Measurements from ENCODE around the gene MX2.
"Not testable (repeated sequence)": the region's sequence is repeated elsewhere in the genome, so short reads cannot be mapped to it uniquely, and the experiment has no call there.

Gene MX2

GRCh38 chr21:41361786-41362604, at the start of gene MX2:
Gene MX2 (plus strand): TSS chr21:41362027. CDS start chr21:41376907, 14,880 bp downstream.
- no peak for DNase-seq

- DNase-seq = not testable (repeated sequence)
These were observed 48.3 kb upstream of the MX2 start for GRCh38 chr21:41313285-41314164.

GRCh38 chr21:41315726-41316125, 46.1 kb upstream of the MX2 start:
- no peak for DNase-seq

GRCh38 chr21:41316200-41317062, 45.4 kb upstream of the MX2 start, which contains the start of gene FAM3B:
Gene FAM3B (plus strand): TSS chr21:41316801. CDS start chr21:41316880, 79 bp downstream.
- DNase-seq = peak; percentile 34

- DNase-seq = no peak
These were observed 44.8 kb upstream of the MX2 start for GRCh38 chr21:41317063-41317392.

- DNase-seq = peak; percentile 30
These were observed 44.4 kb upstream of the MX2 start for GRCh38 chr21:41317458-41317857.

- no peak for DNase-seq
These were observed 43.6 kb upstream of the MX2 start for GRCh38 chr21:41318218-41318617.

GRCh38 chr21:41319273-41319672, 42.6 kb upstream of the MX2 start:
- DNase-seq = no peak

GRCh38 chr21:41321211-41321907, 40.5 kb upstream of the MX2 start:
- no peak for DNase-seq

- no peak for DNase-seq
These were observed 39.8 kb upstream of the MX2 start for GRCh38 chr21:41321908-41322495.

- no peak for DNase-seq
These were observed 39.1 kb upstream of the MX2 start for GRCh38 chr21:41322496-41323382.

- DNase-seq = no peak
These were observed 36.5 kb upstream of the MX2 start for GRCh38 chr21:41325138-41325912.

- DNase-seq = no peak
These were observed 35.3 kb upstream of the MX2 start for GRCh38 chr21:41326414-41327080.

- no peak for DNase-seq
These were observed 34.1 kb upstream of the MX2 start for GRCh38 chr21:41327753-41328152.

- DNase-seq = no peak
These were observed 32.9 kb upstream of the MX2 start for GRCh38 chr21:41328660-41329607.

- DNase-seq = no peak
These were observed 28.1 kb upstream of the MX2 start for GRCh38 chr21:41333752-41334151.

GRCh38 chr21:41337515-41337914, 24.3 kb upstream of the MX2 start:
- no peak for DNase-seq

GRCh38 chr21:41338455-41338854, 23.4 kb upstream of the MX2 start:
- no peak for DNase-seq
